Left ventricle myocardium inferior (tissue), 1 donor: ENCODE measurements around the gene MYMX. TPM values are rescaled to one million over a fixed set of nuclear protein-coding genes. Genes with fewer than 3 reads are reported as not detected.

Experiments used
- DNase-seq: peaks from one replicate; pipeline ENCODE4 v3.0.0-alpha.2; 2020
- H3K27ac ChIP-seq: fragments of 200-600 bp; replicated peaks from 2 replicates; pipeline ENCODE4 v1.8.0; 2021
- H3K27me3 ChIP-seq: fragments of 200-600 bp; 2 replicates; pipeline ENCODE4 v1.8.0; 2021; ENCODE audit warnings: low read depth
- H3K36me3 ChIP-seq: fragments of 200-600 bp; 2 replicates; pipeline ENCODE4 v1.8.0; 2021
- H3K4me1 ChIP-seq: fragments of 200-600 bp; 2 replicates; pipeline ENCODE4 v1.8.0; 2021
- H3K4me3 ChIP-seq: fragments of 200-600 bp; 2 replicates; pipeline ENCODE4 v1.8.0; 2021; ENCODE audit warnings: mild to moderate bottlenecking, moderate library complexity
- H3K9me3 ChIP-seq: fragments of 200-600 bp; replicated peaks from 2 replicates; pipeline ENCODE4 v1.8.0; 2021
- CTCF ChIP-seq: fragments of 200-600 bp; IDR thresholded peaks from 2 replicates; pipeline ENCODE4 v1.8.0; 2021; ENCODE audit warnings: antibody characterized with exemption, mild to moderate bottlenecking, borderline replicate concordance
- intact Hi-C: fragments of 100-400 bp; cut with micrococcal nuclease; formaldehyde crosslinking; loops from one replicate; pipeline ENCODE4 v1.11.0; 2022
- total RNA-seq: library from RNA; stranded (reverse); fragmentation: NEBNext Ultra II Directional; extraction: Animal tissue kit (Norgen Biotek cat#: 25700); gene quantifications from one replicate; pipeline ENCODE4 v1.2.1, GENCODE V29; 2021
- donor health status: DM: no; HTN: yes; CAD: no; lungs with severe emphysema.

The MYMX gene
- total RNA-seq, 1 donor from 2014 or later: 0.36 TPM

GRCh38 chr6:44202972-44203750 lies 13.6 kb upstream of the MYMX start:
- intact Hi-C loops: no loop called here
- Histone ChIP-seq H3K9me3 (no peaks in the 10 kb centered on the region), H3K27me3 (no peaks in the 10 kb centered on the region), H3K27ac (peak overlapping the region; percentile 77), H3K4me1 (peaks cover 33% of the 10 kb centered on the region), H3K36me3 (no peaks in the 10 kb centered on the region), H3K4me3 (no peak overlapping the region)
- no peak for TF ChIP-seq CTCF
- no peak for DNase-seq

GRCh38 chr6:44203955-44204354 lies 12.8 kb upstream of the MYMX start:
- intact Hi-C loops: no loop called here
- DNase-seq: no peak
- Histone ChIP-seq H3K36me3 (no peaks in the 10 kb centered on the region), H3K27ac (peak overlapping the region; percentile 77), H3K9me3 (no peaks in the 10 kb centered on the region), H3K4me1 (peaks cover 33% of the 10 kb centered on the region), H3K4me3 (no peak overlapping the region), H3K27me3 (no peaks in the 10 kb centered on the region)
- TF ChIP-seq CTCF: no peak

GRCh38 chr6:44207966-44208365 lies 8.8 kb upstream of the MYMX start:
- Histone ChIP-seq H3K9me3 (no peaks in the 10 kb centered on the region), H3K27me3 (no peaks in the 10 kb centered on the region), H3K4me3 (no peak overlapping the region), H3K36me3 (no peaks in the 10 kb centered on the region), H3K27ac (no peak overlapping the region), H3K4me1 (peaks cover 9% of the 10 kb centered on the region)
- no peak for DNase-seq
- TF ChIP-seq CTCF: no peak
- intact Hi-C loops: no loop called here

- H3K27ac ChIP-seq: no peak overlapping the region
- H3K9me3 ChIP-seq: no peaks in the 10 kb centered on the region
- intact Hi-C loops: no loop called here
Measured at GRCh38 chr6:44211284-44211683, 5.4 kb upstream of the MYMX start.

GRCh38 chr6:44214307-44214706 lies 2.4 kb upstream of the MYMX start:
- intact Hi-C loops: no loop called here

More at GRCh38 chr6:44211284-44211683, 5.4 kb upstream of the MYMX start:
- no peak overlapping the region for H3K4me3 ChIP-seq
- no peak for DNase-seq
- no peak for TF ChIP-seq CTCF
- no peaks in the 10 kb centered on the region for H3K27me3 ChIP-seq
- no peaks in the 10 kb centered on the region for H3K36me3 ChIP-seq
- peaks cover 5% of the 10 kb centered on the region for H3K4me1 ChIP-seq

More at GRCh38 chr6:44214307-44214706, 2.4 kb upstream of the MYMX start:
- Histone ChIP-seq H3K4me3 (no peak overlapping the region), H3K27me3 (no peaks in the 10 kb centered on the region), H3K36me3 (no peaks in the 10 kb centered on the region), H3K9me3 (no peaks in the 10 kb centered on the region), H3K27ac (no peak overlapping the region), H3K4me1 (peaks cover 36% of the 10 kb centered on the region)
- TF ChIP-seq CTCF: no peak
- DNase-seq: no peak
